ENCODE data around the gene PDLIM1.
A peak's percentile ranks its signal among the peaks of the same experiment; 100 is the strongest.

The PDLIM1 gene

DNA sequence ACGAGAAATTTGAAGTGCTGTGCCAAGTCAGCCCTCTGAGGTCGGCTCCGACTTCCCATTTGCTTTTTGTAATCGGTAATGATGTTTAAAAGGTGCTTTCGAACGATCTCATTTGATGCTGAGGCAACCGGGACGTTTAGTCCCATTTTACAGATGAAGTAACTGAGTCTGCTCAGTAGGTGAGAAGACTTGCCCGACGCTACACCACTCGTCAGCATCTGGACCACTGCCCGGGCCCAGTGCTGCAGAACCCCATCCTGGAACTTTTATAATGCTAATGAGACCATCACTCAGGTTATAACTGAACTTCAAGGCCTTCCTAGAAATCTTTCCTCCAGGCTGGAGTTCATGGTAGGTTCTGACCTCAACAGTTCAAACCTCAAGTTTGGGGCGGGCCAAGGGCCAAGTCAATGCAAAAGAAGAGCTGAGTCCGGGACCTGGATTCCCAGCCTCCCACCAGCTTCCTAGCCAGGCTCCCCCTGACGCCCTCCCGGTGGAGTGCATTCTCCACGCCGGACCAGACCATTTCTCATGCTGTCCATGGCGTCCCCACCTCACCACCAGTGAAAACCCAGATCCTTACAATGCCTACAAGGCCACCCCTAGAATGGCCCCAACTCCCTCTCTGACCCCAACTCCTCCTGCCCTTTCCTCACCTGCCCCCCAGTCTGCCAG, 699 bp upstream of the PDLIM1 start:
- no peaks in the 10 kb centered on the region for H3K79me2 ChIP-seq (ENCODE audit: insufficient read depth, low read length)
- H3K4me2 ChIP-seq (ENCODE audit: low read depth, low read length, poor library complexity, severe bottlenecking) = no peak overlapping the region
- peaks cover 68% of the 10 kb centered on the region for H3K4me1 ChIP-seq (ENCODE audit: insufficient read depth, low read length, poor library complexity, severe bottlenecking)
- TF ChIP-seq, protein P1, sequence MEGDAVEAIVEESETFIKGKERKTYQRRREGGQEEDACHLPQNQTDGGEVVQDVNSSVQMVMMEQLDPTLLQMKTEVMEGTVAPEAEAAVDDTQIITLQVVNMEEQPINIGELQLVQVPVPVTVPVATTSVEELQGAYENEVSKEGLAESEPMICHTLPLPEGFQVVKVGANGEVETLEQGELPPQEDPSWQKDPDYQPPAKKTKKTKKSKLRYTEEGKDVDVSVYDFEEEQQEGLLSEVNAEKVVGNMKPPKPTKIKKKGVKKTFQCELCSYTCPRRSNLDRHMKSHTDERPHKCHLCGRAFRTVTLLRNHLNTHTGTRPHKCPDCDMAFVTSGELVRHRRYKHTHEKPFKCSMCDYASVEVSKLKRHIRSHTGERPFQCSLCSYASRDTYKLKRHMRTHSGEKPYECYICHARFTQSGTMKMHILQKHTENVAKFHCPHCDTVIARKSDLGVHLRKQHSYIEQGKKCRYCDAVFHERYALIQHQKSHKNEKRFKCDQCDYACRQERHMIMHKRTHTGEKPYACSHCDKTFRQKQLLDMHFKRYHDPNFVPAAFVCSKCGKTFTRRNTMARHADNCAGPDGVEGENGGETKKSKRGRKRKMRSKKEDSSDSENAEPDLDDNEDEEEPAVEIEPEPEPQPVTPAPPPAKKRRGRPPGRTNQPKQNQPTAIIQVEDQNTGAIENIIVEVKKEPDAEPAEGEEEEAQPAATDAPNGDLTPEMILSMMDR (conservative IDR thresholded peaks at IDR 0.05; ENCODE audit: low read length) = no peak
- TF ChIP-seq EZH2phosphoT487 (IDR thresholded peaks at IDR 0.05; ENCODE audit: borderline replicate concordance) = no peak
- H3K9ac ChIP-seq (ENCODE audit: low read depth, low read length, poor library complexity, severe bottlenecking) = peak overlapping the region; percentile 100
- peaks cover 21% of the 10 kb centered on the region for H3F3A ChIP-seq (ENCODE audit: low read depth)
- no peaks in the 10 kb centered on the region for H3K36me3 ChIP-seq (ENCODE audit: insufficient read depth, low read length)
- no peak overlapping the region for H3K4me3 ChIP-seq (ENCODE audit: low read length, poor library complexity, severe bottlenecking)
- no peaks in the 10 kb centered on the region for H3K27me3 ChIP-seq (ENCODE audit: insufficient read depth, low read length, poor library complexity, severe bottlenecking)
- no peaks in the 10 kb centered on the region for H4K20me1 ChIP-seq (ENCODE audit: insufficient read depth, low read length, poor library complexity, severe bottlenecking)
- H3K9me3 ChIP-seq (ENCODE audit: insufficient read depth, low read depth, low read length) = no peaks in the 10 kb centered on the region
- no peak overlapping the region for H2AFZ ChIP-seq (ENCODE audit: low read length)
- H3K9me2 ChIP-seq (replicated peaks; ENCODE audit: low read depth, low read length) = no peaks in the 10 kb centered on the region

DNA sequence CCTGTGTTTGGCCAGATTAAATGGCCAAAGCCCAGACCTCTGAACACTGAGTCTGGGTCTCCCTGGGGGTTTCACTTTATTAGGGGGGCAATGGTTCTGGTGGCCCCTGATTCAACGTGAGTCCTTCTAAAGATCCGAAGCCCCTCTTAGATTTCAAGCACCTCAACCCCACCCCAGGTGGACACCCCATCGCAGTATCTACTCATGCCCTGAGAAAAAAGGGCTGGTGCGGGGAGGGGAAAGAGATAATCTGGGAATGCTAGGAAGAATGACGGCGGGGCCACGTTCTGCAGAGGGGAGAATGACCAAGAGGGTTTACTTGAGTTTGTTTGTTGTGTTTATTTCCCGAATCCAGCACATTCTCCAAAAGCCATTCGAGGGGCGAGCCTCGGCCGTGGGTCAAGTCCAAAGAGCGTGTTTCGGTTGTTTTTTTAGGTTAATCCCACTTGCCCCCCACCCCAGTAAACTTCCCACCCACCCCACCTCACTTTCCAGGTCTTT, 832 bp downstream of the PDLIM1 start:
- Histone ChIP-seq H3K36me3 (ENCODE audit: insufficient read depth, low read length) (no peaks in the 10 kb centered on the region), H3K4me2 (ENCODE audit: low read depth, low read length, poor library complexity, severe bottlenecking) (no peak overlapping the region), H3K9me3 (ENCODE audit: insufficient read depth, low read depth, low read length) (no peaks in the 10 kb centered on the region), H3K9ac (ENCODE audit: low read depth, low read length, poor library complexity, severe bottlenecking) (no peak overlapping the region), H3K4me3 (ENCODE audit: low read length, poor library complexity, severe bottlenecking) (no peak overlapping the region), H3F3A (ENCODE audit: low read depth) (peaks cover 10% of the 10 kb centered on the region), H3K4me1 (ENCODE audit: insufficient read depth, low read length, poor library complexity, severe bottlenecking) (peaks cover 64% of the 10 kb centered on the region), H3K79me2 (ENCODE audit: insufficient read depth, low read length) (no peaks in the 10 kb centered on the region), H3K27me3 (ENCODE audit: insufficient read depth, low read length, poor library complexity, severe bottlenecking) (no peaks in the 10 kb centered on the region), H3K9me2 (replicated peaks; ENCODE audit: low read depth, low read length) (no peaks in the 10 kb centered on the region), H2AFZ (ENCODE audit: low read length) (no peak overlapping the region), H4K20me1 (ENCODE audit: insufficient read depth, low read length, poor library complexity, severe bottlenecking) (no peaks in the 10 kb centered on the region)
- TF ChIP-seq, protein P1 (conservative IDR thresholded peaks at IDR 0.05; ENCODE audit: low read length) = no peak
- no peak for TF ChIP-seq EZH2phosphoT487 (IDR thresholded peaks at IDR 0.05; ENCODE audit: borderline replicate concordance)

DNA sequence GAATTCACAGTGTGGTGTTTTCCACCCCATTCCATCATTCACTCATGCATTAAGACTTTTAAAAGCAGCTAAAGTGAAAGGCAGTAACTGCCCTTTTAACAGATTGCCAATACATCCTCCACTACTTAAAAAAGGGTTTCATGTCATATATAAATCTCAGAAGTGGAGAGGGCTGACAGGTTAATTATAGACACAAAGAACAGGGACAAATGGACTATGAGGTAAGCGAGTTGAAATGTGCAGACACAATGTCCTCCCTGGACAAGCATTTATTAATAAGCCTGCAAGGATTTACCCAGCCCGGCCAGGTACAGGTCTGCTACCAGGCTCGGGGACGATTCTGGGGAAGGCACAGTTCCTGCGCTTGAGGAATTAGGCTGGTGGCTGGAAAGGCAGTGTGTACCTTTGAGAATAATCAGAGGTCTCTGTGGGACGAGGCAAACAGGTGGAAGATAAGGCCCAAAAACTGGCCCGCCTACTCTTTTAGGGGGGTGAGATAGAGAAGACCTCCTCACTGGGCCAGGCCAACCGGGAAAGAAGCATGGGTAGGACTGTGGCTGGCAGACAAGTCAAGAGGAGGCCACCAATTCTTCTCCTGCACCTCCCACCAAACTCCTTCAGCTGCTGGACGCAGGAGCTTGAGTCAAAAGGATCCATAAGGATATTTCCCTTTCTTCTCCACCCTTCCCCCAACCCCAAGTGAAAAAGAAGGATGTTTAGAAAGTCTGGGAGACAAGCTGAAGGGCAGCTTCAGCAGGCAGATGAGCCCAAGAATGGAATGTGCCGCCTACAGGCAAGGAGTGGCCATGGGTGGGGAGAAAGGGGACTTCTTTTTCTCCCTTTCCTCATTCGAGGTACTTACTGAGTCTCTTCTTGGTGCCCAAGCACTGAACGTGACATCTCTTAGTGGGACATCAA, 1.5 kb downstream of the PDLIM1 start:
- no peaks in the 10 kb centered on the region for H3K36me3 ChIP-seq (ENCODE audit: insufficient read depth, low read length)
- no peaks in the 10 kb centered on the region for H3K27me3 ChIP-seq (ENCODE audit: insufficient read depth, low read length, poor library complexity, severe bottlenecking)
- H3K4me3 ChIP-seq (ENCODE audit: low read length, poor library complexity, severe bottlenecking) = no peak overlapping the region
- no peak for TF ChIP-seq EZH2phosphoT487 (IDR thresholded peaks at IDR 0.05; ENCODE audit: borderline replicate concordance)
- TF ChIP-seq, protein P1 (conservative IDR thresholded peaks at IDR 0.05; ENCODE audit: low read length) = no peak
- no peak overlapping the region for H3K4me2 ChIP-seq (ENCODE audit: low read depth, low read length, poor library complexity, severe bottlenecking)
- H3F3A ChIP-seq (ENCODE audit: low read depth) = peaks cover 5% of the 10 kb centered on the region; the same call in 1 of the 2 replicates
- H3K4me1 ChIP-seq (ENCODE audit: insufficient read depth, low read length, poor library complexity, severe bottlenecking) = peaks cover 62% of the 10 kb centered on the region
- H3K9ac ChIP-seq (ENCODE audit: low read depth, low read length, poor library complexity, severe bottlenecking) = no peak overlapping the region
- no peaks in the 10 kb centered on the region for H4K20me1 ChIP-seq (ENCODE audit: insufficient read depth, low read length, poor library complexity, severe bottlenecking)
- no peaks in the 10 kb centered on the region for H3K9me2 ChIP-seq (replicated peaks; ENCODE audit: low read depth, low read length)
- H3K9me3 ChIP-seq (ENCODE audit: insufficient read depth, low read depth, low read length) = no peaks in the 10 kb centered on the region
- H3K79me2 ChIP-seq (ENCODE audit: insufficient read depth, low read length) = no peaks in the 10 kb centered on the region
- H2AFZ ChIP-seq (ENCODE audit: low read length) = no peak overlapping the region
